GM19468 (cell line): ENCODE data around the gene FXYD2.
"Not testable (repeated sequence)": the region's sequence is repeated elsewhere in the genome, so short reads cannot be mapped to it uniquely, and the experiment has no call there.

ENCODE experiments used
- ATAC-seq: cut with Tn5 transposase; IDR thresholded peaks from one replicate; pipeline ENCODE4 v1.9.1; 2021; ENCODE audit warnings: mild to moderate bottlenecking, moderate library complexity, moderate number of reproducible peaks; ENCODE audit not compliant: unreplicated experiment; ENCODE audit errors: extremely low read depth

Gene FXYD2

DNA sequence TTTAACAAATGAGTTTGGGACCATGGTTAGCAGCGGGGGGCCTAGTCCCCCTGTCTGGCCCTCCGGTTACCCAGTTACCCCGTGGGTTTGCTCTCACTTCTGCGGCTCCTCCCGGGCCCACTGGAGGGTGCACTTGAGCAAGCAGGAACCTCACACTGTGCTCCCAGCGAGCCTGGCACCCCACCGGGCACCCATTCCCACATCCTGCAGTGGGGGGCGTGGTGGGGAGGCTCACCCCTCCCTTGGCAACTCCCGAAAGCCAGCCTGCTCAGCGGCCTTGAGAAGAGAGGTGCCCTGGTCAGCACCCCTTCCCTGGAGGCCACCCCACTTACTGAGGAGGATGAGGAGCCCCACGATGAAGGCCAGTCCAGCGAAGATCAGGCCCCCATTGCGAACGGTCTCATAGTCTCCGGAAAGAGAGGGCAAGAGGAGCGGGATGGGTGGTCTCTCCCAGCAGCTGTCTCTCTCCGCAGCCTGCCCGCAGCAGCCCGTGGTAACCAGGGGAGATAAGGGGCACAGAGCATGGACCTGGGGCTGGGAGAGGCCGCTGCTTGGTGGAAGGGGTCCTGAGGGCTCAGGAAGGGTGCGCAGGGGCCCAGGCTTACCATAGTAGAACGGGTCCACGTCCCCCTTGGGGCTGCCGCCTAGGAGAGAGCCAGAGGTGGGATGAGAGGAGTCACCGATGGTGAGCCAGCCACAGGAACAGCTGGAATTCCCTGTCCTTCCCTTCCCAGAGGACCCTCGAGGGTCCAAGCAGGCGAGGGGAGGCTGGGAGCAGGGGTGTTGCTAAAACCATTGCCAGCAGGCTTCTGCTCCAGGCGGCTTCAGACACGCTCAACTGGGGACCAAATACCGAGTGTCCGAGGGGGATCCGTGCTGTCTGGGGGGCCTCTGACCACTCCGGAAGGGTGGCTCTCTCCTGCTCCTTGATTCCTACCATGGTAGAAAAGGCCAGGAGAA lies 2.2 kb downstream of the FXYD2 start:
- no peak for ATAC-seq

DNA sequence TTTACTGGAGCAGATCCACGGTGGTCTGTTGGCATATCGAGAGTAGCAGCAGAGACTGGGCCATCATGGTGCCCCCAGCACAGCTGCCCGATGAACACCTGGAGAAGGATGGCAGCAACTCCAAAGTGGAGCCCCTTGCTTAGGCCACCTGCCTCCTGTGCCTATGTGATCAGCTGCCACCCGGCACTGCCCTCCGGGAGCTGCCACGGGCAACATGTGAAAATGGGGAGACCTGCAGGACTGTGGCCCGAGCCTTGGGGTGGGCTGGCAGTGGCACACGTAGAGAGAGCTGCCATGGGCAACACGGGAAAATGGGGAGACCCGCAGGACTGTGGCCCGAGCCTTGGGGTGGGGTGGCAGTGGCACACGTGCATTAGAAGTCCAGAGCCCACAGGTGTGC lies 3.1 kb downstream of the FXYD2 start:
- ATAC-seq: no peak

DNA sequence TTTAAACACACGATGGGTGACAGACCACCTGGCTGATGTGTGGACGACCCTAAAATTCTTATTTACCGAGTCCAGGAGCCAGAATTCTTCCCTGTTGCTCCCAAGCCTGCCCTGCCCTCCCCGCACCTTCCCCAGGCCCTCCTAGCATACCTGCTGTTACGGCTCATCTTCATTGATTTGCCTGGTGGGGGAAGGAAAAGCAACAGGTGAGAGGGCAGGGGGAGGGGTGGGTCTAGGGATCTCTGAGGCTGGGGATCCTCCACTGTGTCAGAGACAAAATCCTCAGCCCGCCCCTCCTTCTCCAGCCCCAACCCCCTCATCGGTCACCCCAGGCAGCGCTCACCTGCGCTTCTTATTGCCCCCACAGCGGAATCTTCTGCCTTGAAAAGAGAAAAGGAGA lies 4.0 kb downstream of the FXYD2 start:
- ATAC-seq: no peak

DNA sequence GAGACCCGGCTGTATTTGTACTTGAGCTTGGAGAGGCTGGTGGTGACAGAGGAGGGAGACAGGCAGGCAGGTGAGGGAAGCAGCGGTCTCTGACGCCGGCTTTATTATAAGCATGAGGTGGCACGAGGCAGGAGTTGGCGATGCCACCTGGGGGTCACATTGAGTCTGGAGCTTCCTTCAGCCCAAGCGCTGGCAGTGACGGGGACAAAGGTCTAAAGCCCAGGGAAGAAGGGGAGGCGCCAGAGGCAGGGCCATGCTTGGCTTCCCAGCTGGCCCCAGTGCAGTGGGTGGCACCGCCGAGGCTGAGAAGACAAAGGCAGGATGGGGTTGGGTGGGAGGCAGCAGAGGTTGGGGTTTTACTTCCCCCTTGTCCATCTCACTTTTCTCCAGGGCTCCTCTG lies 4.5 kb downstream of the FXYD2 start:
- no peak for ATAC-seq

DNA sequence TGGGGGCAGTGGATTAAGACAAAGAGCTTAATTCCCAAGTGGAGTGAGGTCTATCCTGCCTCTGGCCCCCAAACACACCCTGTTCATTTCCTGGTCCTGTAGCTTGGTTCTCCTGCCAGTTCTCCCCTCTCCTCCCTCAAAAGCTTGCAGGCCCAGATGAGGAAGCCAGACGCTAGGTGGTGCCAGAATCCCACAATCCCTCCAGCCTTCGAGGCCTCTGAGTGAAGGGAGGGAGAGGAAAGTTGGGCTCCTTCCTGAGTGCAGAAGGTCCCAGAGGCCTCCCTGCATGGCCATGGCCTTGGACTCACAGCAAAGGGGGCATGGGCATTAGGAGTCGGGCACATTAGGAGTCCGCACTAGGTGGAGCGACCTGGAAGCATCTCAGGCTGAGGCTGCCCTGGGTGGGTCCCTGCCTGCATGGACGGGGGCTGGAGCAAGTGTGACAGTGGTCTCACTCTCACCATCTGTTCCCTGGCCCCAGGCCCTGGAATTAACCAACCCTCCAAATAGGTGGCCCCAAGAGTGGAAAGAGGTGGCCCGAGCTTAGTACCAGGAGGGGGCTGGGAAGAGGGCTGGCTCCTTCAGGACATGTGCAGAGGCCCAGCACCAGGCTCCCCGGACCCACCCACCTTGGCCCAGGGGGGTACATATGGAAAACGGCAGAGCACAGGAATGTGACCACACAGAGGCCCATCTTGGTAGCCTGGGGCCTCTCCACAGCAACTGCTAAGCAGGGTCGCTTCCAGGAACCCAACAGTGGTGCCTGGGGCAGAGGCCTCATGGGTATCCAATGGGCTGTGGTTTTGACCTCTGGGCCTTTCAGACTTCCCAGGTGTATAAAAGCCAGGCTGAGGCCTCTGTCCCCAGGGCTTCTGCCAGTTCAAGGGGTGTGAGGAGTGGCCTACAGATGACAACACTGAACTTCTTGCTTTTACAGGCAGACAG lies 5.2 kb downstream of the FXYD2 start:
- no peak for ATAC-seq

- ATAC-seq: no peak
Observed at GRCh38 chr11:117818041-117818873, 6.3 kb downstream of the FXYD2 start.

DNA sequence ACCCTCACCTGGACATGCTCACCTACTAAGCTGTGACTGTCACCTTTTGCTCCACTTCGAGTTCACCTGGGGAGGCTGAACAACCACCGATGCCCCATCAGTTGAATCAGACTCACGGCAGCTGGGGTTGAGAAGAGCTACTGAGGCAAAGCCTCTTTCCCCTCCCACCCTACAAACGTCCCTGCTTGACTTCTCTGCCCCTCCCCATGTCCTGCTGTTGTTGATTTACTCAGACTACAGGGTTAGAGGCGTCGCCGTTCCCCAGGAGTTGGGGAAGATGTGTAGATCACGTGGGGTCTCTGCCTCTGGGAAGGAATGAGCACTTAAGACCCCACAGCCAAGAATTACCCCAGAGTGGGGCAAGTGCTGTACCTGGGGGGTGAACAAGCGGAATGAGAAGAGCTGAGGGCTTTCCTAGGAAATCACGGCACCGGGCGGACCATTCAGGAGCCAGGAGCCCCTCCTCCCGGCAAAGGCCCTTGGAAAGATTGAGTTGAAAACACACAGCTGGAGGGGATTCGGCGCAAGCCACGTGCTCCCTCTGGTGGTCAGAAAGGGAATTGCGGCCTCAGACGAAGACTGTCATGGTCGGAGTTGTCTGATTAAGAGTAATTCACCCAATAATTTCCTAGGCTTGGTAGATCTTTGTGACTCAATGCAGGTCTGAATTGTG lies 7.0 kb downstream of the FXYD2 start:
- ATAC-seq: no peak

DNA sequence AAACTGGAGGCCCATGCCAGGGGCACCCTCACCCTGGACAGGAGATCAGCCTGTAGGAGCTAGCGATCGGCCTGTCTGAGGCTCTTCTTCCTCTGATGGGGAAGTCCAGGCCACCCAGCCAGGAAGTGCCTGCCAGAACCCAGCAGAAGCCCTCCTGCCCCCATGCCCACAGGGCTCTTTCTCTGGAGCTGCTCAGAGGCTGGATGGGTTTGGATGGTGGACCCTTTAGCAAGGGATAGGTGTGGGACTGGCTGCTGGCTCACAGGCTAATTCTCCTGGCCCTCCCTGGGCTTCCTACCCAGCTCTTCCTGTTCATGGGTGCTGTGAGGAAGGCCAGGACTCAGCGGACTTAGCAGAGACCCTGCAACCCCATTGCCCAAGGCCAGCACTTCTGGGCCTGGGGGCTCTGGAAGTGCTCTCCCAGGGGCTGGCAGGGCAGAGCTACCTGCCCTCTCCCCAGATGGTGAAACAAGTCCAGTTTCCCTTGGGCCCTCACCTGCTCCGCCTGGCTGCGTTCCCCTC lies 7.6 kb downstream of the FXYD2 start:
- no peak for ATAC-seq

DNA sequence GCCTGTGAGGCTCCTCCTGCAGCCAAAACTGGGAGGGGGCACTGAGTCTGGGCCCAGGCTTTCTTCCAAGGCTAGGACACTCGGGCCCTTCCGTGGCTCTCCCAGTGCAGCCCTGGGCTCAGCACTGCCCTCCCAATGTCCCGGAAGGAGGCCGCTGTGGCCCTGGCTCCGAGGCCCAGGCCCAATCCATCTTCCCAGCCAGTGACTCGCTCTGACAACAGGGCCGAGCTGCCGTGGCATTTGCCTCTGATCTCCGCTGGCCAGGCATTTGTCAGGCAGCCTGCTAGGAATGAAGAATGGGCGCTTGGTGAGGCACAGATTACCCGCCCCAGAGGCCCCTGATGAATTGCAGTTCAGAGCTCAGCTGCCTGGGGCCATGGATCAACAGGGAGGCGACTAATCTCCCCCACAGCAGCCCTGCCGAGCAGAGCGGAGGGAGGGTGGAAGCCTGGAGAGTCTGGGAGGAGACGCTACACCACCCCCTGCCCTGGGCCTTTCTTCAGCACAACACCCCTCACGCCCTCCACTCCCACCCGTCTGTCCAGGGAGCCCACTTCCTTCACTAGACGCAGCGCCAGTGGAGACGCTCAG lies 8.3 kb downstream of the FXYD2 start:
- ATAC-seq: no peak

GRCh38 chr11:117815262-117815803 lies 9.2 kb downstream of the FXYD2 start:
- ATAC-seq: peak; percentile 30

DNA sequence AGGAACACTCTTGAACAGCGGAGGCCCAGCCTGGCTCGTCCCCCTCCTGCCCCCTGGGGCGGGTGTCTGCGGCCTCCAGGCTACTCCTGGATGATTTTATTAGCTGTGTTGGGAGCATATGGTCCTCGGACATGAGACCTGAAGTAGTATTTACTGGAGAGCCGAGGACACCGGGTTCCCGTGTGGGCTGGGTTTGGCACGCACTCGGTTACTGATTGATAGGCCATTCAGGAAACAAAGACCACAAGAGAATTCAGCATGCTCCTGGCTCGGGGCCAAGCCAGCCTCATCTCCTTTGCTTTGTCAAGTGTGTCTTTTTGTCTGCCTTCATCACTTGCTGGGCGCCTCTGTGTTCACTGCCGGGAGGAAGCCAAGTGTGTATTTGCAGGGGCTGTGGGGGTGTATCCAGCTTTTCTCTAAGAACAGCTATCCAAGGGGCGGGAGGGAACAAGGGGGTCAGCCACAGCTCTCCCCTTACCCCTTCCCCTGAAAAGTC lies 9.7 kb downstream of the FXYD2 start:
- ATAC-seq: no peak

GRCh38 chr11:117814204-117814765 lies 10.3 kb downstream of the FXYD2 start:
- ATAC-seq: no peak

DNA sequence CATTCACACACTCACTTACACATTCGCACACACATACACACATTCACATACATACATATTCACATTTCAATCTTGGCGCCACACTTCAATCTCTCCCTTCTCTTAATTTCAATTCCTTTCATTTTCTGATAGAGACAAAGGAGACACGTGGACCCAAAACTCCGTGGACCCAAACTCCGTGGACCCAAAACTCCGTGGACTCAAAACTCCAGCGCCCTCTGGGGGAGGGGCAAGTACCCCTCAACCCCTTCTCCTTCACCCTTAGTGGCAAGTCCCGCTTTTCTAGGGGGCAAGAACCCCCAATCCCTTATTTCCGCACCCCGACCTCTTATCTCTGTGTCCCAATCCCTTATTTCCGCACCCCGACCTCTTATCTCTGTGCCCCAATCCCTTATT lies 14.5 kb downstream of the FXYD2 start:
- ATAC-seq: not testable (repeated sequence)

DNA sequence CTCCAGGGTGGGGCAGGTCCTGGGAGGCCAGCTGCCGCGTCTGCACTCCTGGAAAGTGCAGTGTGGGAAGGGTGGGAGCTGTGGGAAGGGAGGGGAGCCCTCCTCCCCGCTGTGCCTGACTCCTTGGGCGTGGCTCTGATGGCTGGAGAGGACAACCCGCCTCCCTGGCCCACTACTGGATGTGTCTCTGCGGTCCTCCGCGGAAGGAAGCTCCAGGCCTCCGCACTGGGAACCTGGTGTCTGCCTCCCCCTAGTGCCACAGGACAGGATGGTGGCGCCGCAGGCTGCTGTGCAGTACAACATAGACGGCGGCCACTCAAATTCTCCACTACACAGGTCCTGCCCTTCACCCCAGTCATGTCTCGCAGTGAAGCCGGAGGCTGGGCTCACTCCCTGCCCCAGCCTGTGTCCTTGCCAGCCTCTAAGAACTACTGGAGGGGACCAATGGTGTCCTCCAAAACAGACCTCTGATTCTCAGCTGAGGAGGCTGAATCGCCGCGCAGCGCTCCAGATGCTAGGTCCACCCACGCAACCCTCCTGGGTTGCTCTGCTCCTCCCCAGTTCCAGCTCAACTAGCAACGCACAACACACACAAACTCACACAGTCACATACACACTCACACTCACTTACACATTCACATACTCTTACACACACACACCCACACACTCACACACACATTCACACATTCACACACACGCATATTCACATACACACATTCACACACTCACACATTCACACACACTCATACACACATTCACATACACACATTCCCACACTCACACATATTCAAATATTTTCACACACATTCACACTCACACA lies 15.1 kb downstream of the FXYD2 start:
- no peak for ATAC-seq

DNA sequence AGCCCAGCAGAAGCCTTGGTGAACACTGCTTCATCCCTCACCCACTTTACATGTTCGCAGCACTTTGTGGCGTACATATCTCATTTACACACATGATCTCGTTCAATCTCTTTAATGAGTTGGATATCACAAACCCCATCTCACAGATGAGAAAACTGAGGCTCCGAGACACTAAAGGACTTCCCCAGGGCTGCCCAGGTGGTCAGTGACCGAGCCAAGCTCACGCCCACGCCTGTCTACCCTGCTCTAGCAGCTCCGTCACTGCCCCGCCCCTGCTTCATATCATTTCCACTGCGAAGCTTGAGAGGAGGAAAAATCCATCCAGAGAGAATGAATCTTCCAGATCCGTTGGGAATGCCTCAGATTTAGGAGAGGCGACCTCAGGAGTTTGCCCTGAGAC lies 15.8 kb downstream of the FXYD2 start:
- no peak for ATAC-seq

GRCh38 chr11:117807482-117808327 lies 16.8 kb downstream of the FXYD2 start:
- no peak for ATAC-seq
